Measurements from ENCODE around the gene UBE2I.
"Not testable (repeated sequence)": the region's sequence is repeated elsewhere in the genome, so short reads cannot be mapped to it uniquely, and the experiment has no call there.

Gene UBE2I

GRCh38 chr16:1293921-1294656, 15.3 kb upstream of the UBE2I start:
- no peak for DNase-seq (ENCODE audit: low read depth)

GRCh38 chr16:1295465-1295864, 14.0 kb upstream of the UBE2I start:
- DNase-seq (ENCODE audit: low read depth) = no peak

DNA sequence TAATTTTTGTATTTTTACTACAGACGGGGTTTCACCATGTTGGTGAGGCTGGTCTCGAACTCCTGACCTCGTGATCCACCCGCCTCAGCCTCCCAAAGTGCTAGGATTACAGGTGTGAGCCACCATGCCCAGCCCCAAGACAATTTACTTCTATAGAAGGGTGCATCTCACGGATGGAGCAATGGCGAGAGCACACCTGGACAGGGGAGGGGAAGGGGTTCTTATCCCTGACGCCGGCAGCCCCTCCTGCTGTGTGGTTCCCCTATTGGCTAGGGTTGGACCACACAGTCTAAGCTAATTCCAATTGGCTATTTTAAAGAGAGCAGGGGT, 12.8 kb upstream of the UBE2I start:
- not testable (repeated sequence) for DNase-seq (ENCODE audit: low read depth)

- DNase-seq (ENCODE audit: low read depth) = no peak
These were observed 12.3 kb upstream of the UBE2I start for GRCh38 chr16:1297018-1297696.

DNA sequence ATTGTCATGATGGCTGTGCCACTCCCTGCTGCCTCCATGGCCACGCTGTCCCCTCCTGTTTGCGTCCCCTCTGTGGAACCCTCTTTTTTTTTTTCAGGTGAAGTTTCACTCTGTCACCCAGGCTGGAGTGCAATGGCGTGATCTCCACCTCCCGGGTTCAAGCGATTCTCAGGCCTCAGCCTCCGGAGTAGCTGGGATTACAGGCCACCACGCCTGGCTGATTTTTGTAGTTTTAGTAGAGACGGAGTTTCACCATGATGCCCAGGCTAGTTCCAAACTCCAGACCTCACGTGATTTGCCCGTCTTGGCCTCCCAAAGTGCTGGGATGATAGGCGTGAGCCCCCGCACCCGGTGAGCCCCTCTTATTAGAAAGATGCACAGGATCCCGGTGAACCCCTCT, 11.0 kb upstream of the UBE2I start:
- DNase-seq (ENCODE audit: low read depth) = no peak

GRCh38 chr16:1299012-1299867, 10.2 kb upstream of the UBE2I start:
- DNase-seq (ENCODE audit: low read depth) = no peak

DNA sequence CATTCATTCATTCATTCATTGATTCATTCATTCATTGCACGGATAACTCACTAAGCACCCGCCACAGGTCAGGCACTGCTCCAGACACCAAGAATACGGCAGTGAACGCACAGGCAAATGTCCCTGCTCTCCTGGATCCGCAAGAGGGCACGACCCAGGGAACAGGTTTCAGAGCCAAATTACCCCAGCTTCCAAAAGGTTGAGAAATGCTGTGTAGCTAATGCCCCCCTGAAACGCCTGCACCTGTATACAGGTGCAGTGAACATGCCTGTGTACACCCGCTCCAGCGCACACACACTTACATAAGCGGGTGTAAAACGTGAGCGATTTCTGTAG, 9.6 kb upstream of the UBE2I start:
- DNase-seq (ENCODE audit: low read depth) = no peak

DNA sequence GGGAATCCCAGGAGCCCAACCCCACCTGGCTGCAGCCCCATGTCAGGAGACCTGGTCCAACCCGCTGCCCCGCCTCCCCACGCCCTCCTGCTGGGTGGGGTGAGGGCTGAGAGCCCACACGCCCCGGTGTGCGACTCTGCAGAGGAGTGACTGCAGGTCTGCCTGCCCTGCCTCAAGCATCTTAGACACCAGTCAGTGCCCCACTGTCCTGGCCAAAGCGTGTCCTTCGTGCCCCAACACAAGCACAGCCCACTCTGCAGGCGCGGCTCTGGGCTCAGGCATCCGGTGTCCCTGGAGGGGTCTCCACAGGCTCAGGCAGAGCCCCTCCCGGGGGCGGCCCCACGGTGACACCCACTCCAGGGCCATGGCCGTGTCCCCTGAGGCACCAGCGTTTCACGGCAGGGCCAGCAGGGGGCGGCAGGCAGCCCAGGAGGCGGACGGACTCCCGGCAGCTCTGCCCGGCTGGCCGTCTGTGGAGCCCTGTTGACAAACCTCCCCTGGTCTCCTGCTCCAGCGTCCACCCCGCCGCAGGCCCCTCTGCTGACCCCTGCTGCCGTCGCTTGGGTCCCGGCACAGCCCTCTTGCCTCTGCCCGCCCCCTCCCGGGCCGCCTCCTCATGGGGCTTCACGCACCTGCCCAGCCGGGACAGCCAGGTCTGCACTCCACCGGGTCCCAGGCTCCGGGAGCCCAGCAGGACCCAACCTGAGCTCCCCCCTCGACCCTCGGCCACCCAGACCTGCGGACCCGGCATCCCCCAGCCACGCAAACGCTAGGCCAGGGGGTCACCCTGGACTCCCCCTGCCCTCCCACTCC, 8.6 kb upstream of the UBE2I start:
- DNase-seq (ENCODE audit: low read depth) = peak; percentile 41

- no peak for DNase-seq (ENCODE audit: low read depth)
These were observed 7.9 kb upstream of the UBE2I start for GRCh38 chr16:1301562-1301961.

- DNase-seq (ENCODE audit: low read depth) = no peak
These were observed 3.6 kb upstream of the UBE2I start for GRCh38 chr16:1305823-1306222.

- DNase-seq (ENCODE audit: low read depth) = no peak
These were observed 3.1 kb upstream of the UBE2I start for GRCh38 chr16:1306334-1306733.

GRCh38 chr16:1308036-1308976, 1.1 kb upstream of the UBE2I start:
- DNase-seq (ENCODE audit: low read depth) = no peak

DNA sequence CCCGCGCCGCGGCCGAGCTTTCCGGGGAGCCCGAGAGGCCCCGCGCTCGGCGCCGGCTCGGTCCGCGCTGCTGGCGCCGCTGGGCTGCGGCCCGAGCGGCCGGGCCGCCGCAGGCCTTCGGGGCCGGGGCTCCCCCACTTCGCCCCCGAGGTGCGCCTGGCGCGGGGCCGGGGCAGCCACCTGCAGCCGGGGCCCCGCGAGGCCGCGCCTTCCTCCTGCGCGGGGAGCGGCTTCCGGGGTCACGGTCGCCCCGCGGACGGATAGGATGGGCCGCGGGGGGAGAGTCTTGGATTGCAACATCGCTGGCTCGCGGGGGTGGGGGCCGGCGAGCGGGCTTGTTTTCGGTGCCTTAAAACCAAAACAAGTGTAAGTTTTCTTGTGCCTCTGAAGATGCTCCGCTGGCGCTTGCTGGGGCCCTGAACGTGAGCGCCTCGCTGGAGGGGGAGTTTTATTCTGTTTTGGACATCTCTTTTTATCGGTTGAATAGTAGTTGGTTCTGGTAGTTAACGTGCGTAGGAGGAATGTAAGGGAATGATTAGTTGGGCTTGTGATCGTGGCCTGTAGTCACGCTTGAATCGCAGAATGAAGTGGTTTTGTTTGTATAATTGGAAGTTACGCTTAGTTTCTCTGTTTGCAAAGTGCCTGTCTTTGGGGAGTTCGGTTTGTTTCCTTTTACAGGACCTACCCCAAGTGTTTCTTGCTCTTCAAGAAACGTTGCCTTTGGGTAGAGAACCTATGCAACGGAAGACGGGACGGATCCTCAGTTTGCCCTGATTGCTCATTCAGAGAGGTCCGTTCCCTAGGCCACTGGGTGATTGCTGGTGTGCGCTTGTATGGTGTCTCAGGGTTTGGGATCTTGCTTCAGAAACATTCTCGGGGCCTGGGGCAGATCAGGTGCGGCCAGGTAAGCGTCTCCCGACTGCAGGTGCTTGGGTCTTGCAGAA, 724 bp downstream of the UBE2I start:
- DNase-seq (ENCODE audit: low read depth) = peak; percentile 24

DNA sequence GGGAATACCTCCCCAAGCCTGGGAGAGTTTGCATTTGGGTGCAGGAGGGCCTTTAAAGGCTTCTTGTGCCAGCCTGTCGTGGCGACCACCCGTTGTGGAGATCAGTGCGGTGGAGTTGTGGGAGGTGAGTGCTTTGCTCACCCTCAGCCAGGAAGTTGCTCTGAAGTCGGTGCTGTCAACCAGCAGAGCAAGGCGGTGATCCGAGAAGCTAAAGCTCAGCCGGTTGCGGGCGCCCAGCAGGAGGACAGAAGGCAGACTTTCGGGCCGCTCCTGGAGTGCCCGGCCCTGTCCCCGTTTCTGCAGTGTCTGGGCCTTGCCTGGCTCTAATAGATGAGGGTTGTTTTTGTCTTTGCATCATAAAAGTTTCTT, 1.4 kb downstream of the UBE2I start:
- no peak for DNase-seq (ENCODE audit: low read depth)

DNA sequence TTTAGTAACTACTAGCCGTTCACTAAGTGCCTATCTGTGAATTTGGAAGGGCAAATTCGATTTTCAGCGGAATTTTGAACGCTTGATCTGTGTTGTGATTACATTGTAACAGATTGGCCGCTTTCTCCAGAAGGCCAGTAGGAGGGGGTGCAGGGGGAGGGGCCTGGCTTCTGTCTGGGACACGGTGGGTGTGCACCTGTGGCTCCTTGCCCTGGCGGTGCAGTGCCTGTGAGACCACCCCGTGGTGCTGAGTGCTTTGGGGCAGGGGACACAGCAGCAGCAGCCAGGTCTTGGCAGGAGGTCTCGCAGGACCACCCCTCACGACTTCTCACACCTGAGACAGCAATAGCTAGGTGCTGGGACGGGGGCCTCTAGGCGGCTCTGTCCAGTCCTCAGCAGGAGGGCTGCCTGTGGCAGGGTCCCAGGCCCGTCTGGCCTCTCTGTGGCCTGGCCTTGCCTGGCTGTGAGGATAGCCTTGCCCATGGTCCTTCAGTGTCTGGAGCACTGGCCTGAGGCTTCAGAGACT, 1.8 kb downstream of the UBE2I start:
- no peak for DNase-seq (ENCODE audit: low read depth)

- DNase-seq (ENCODE audit: low read depth) = no peak
These were observed 2.5 kb downstream of the UBE2I start for GRCh38 chr16:1311738-1312466.

DNA sequence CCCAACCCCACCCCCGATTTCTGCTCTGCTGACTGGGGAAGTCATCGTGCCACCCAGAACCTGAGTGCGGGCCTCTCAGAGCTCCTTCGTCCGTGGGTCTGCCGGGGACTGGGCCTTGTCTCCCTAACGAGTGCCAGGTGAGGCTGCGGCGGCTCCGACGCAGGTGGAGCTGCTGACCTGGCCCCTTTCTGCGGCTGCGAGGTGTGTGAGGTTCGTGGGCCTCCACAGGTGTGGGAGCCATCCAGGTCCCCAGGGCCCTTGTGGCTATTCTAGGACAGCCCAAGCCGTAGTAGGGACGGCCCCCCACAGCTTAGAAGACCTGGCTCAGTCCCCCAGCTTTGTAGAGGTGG, 3.0 kb downstream of the UBE2I start:
- DNase-seq (ENCODE audit: low read depth) = no peak

DNA sequence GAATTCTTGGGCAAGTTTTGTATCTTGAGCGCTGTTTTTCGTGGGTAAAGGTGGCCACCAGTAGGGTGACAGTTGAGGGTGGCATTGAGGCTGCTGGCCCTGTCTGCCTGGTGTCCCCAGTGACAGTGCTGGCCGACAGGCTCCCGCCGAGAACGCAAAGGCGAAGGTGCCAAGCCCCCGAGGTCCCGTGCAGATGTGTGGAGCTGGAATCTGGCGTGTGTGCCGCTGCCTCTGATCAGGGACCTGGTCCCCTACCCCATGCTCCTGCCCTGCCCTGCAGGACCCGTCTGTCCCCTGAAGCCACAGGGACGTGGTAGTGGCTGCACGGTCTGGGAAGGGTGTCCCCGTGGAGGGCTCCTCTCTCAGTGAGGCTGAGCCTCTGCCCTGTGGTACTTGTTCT, 3.5 kb downstream of the UBE2I start:
- DNase-seq (ENCODE audit: low read depth) = no peak

DNA sequence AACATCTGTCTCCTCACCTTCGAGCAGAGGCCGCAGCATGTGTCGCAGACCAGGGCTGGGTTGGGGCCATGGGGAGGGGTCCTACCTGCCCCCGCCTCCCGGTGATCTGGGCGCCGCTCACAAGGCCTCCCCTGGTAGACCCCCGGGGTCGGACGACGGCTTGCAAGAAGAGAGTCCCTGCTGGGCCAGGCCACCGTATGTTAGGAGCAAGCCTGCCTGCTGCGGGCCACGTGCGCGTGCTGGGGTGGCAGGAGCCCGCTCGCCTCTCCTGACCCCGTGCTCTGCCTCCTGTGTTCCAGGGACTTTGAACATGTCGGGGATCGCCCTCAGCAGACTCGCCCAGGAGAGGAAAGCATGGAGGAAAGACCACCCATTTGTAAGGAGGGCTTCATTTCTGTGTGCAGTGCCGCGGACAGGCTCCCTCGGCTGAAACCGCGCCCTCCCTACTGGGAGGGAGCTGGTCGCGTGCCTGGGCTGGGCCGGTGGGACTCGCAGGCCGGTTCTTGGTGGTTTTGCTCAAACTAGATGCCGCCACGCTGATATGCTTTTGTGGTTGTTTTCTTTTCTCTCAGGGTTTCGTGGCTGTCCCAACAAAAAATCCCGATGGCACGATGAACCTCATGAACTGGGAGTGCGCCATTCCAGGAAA, 4.4 kb downstream of the UBE2I start:
- no peak for DNase-seq (ENCODE audit: low read depth)

Measured in stimulated activated CD4-positive, alpha-beta T cell treated with anti-CD3 and anti-CD28 coated beads, Interleukin-2, amount 100 ng/mL, for 4 hours (primary cell).